ENCODE data around the gene SRSF10.

DNA sequence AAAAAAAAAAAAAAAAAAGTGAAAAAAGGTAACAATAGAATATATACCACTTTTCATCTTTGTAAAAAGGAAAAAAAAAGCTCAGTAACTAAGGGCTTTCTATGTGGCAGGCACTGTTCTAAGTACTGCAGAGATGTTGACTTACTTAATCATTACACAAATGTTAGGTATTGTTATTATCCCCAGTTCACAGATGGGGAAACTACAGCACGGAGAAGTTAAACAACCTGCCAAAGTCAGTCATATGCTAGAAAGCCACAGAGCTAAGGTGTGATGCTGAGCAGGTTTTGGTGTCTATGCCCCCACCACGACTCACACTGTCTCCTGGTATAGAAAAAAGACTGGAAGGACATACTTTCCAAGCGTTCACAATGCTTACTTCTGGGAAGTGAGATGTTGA, 27.1 kb downstream of the SRSF10 start:
- no peak for TF ChIP-seq MAZ (CRISPR knock-in tag; conservative IDR thresholded peaks at IDR 0.05 in 1 of 2, IDR thresholded peaks at IDR 0.05 in 1 of 2)
- TF ChIP-seq, protein P1, sequence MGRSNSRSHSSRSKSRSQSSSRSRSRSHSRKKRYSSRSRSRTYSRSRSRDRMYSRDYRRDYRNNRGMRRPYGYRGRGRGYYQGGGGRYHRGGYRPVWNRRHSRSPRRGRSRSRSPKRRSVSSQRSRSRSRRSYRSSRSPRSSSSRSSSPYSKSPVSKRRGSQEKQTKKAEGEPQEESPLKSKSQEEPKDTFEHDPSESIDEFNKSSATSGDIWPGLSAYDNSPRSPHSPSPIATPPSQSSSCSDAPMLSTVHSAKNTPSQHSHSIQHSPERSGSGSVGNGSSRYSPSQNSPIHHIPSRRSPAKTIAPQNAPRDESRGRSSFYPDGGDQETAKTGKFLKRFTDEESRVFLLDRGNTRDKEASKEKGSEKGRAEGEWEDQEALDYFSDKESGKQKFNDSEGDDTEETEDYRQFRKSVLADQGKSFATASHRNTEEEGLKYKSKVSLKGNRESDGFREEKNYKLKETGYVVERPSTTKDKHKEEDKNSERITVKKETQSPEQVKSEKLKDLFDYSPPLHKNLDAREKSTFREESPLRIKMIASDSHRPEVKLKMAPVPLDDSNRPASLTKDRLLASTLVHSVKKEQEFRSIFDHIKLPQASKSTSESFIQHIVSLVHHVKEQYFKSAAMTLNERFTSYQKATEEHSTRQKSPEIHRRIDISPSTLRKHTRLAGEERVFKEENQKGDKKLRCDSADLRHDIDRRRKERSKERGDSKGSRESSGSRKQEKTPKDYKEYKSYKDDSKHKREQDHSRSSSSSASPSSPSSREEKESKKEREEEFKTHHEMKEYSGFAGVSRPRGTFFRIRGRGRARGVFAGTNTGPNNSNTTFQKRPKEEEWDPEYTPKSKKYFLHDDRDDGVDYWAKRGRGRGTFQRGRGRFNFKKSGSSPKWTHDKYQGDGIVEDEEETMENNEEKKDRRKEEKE (IDR thresholded peaks at IDR 0.05; ENCODE audit: borderline replicate concordance in 1 of 2, control insufficient read depth in 1 of 2, low read depth in 2 of 2, low read length in 1 of 2): no peak
- TF ChIP-seq, protein P2, sequence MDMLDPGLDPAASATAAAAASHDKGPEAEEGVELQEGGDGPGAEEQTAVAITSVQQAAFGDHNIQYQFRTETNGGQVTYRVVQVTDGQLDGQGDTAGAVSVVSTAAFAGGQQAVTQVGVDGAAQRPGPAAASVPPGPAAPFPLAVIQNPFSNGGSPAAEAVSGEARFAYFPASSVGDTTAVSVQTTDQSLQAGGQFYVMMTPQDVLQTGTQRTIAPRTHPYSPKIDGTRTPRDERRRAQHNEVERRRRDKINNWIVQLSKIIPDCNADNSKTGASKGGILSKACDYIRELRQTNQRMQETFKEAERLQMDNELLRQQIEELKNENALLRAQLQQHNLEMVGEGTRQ (CRISPR knock-in tag; IDR thresholded peaks at IDR 0.05): no peak
- no peak for TF ChIP-seq NR3C1 (CRISPR knock-in tag; IDR thresholded peaks at IDR 0.05)
- no peak for TF ChIP-seq POLR2AphosphoS5 (IDR thresholded peaks at IDR 0.05; ENCODE audit: control insufficient read depth, insufficient read depth, low read depth, low read length)
- TF ChIP-seq XRCC4 (IDR thresholded peaks at IDR 0.05; ENCODE audit: extremely low read depth, insufficient read depth, insufficient read length): no peak
- TF ChIP-seq, protein P3, sequence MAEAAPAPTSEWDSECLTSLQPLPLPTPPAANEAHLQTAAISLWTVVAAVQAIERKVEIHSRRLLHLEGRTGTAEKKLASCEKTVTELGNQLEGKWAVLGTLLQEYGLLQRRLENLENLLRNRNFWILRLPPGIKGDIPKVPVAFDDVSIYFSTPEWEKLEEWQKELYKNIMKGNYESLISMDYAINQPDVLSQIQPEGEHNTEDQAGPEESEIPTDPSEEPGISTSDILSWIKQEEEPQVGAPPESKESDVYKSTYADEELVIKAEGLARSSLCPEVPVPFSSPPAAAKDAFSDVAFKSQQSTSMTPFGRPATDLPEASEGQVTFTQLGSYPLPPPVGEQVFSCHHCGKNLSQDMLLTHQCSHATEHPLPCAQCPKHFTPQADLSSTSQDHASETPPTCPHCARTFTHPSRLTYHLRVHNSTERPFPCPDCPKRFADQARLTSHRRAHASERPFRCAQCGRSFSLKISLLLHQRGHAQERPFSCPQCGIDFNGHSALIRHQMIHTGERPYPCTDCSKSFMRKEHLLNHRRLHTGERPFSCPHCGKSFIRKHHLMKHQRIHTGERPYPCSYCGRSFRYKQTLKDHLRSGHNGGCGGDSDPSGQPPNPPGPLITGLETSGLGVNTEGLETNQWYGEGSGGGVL (CRISPR knock-in tag; IDR thresholded peaks at IDR 0.05): no peak
- TF ChIP-seq, protein P4, sequence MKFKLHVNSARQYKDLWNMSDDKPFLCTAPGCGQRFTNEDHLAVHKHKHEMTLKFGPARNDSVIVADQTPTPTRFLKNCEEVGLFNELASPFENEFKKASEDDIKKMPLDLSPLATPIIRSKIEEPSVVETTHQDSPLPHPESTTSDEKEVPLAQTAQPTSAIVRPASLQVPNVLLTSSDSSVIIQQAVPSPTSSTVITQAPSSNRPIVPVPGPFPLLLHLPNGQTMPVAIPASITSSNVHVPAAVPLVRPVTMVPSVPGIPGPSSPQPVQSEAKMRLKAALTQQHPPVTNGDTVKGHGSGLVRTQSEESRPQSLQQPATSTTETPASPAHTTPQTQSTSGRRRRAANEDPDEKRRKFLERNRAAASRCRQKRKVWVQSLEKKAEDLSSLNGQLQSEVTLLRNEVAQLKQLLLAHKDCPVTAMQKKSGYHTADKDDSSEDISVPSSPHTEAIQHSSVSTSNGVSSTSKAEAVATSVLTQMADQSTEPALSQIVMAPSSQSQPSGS (CRISPR knock-in tag; IDR thresholded peaks at IDR 0.05): no peak
- TF ChIP-seq FOXA1 (IDR thresholded peaks at IDR 0.05; ENCODE audit: borderline replicate concordance): no peak
- TF ChIP-seq PCBP1 (IDR thresholded peaks at IDR 0.05; ENCODE audit: low read depth, low read length, poor library complexity, severe bottlenecking): no peak
- no peak for TF ChIP-seq TCF7 (IDR thresholded peaks at IDR 0.05; ENCODE audit: borderline replicate concordance)

Data from K562 (cell line).